Activated T-cell treated with anti-CD3 and anti-CD28 coated beads for 24 hours (primary cell): ENCODE data around the gene TGIF2LX.
"Not testable (repeated sequence)": the region's sequence is repeated elsewhere in the genome, so short reads cannot be mapped to it uniquely, and the experiment has no call there.

ENCODE experiments used
- DNase-seq: peaks from one replicate; pipeline ENCODE4 v3.0.0-alpha.2; 2020; ENCODE audit warnings: low read depth

TGIF2LX gene

GRCh38 chrX:89921665-89922064, at the start of gene TGIF2LX:
Gene TGIF2LX (plus strand): TSS chrX:89921908. CDS start chrX:89922086, 178 bp downstream.
- not testable (repeated sequence) for DNase-seq

DNA sequence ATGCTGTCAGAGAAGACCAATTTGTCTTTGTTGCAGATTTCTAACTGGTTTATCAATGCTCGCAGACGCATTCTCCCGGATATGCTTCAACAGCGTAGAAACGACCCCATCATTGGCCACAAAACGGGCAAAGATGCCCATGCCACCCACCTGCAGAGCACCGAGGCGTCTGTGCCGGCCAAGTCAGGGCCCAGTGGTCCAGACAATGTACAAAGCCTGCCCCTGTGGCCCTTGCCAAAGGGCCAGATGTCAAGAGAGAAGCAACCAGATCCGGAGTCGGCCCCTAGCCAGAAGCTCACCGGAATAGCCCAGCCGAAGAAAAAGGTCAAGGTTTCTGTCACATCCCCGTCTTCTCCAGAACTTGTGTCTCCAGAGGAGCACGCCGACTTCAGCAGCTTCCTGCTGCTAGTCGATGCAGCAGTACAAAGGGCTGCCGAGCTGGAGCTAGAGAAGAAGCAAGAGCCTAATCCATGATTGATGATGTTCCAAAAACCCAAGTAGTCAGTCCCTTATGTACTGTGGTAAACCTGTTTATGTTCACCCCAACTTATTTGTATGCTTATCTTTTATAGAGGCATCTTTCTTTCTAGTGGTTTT, 728 bp downstream of the TGIF2LX start:
- not testable (repeated sequence) for DNase-seq

- not testable (repeated sequence) for DNase-seq
Measured at GRCh38 chrX:89943077-89943476, 21.4 kb downstream of the TGIF2LX start.

DNA sequence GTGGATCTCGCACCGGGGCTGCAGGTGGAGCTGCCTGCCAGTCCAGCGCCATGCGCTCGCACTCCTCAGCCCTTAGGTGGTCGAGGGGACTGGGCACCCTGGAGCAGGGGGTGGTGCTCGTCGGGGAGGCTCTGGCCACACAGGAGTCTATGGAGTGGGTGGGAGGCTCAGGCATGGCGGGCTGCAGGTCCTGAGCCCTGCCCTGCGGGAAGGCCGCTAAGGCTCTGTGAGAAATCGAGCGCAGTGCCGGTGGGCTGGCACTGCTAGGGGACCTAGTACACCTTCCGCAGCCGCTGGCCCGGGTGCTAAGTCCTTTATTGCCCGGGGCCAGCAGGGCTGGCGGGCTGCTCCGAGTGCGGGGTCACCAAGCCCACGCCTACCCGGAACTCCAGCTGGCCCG, 43.9 kb downstream of the TGIF2LX start:
- not testable (repeated sequence) for DNase-seq
